B cell (primary cell): ENCODE data around the gene PANX3.

ENCODE experiments used
- EZH2 ChIP-seq: IDR thresholded peaks from 2 replicates; pipeline ENCODE4 v1.6.1; 2012; ENCODE audit warnings: borderline replicate concordance, low read depth, mild to moderate bottlenecking, moderate library complexity, low read length; ENCODE audit not compliant: insufficient read depth, poor library complexity, severe bottlenecking
- TF ChIP-seq, protein P1 (sequence below): fragments of 200-600 bp; IDR thresholded peaks from one replicate; pipeline ENCODE4 v1.8.0; 2022; ENCODE audit warnings: antibody characterized with exemption, mild to moderate bottlenecking

DNA sequence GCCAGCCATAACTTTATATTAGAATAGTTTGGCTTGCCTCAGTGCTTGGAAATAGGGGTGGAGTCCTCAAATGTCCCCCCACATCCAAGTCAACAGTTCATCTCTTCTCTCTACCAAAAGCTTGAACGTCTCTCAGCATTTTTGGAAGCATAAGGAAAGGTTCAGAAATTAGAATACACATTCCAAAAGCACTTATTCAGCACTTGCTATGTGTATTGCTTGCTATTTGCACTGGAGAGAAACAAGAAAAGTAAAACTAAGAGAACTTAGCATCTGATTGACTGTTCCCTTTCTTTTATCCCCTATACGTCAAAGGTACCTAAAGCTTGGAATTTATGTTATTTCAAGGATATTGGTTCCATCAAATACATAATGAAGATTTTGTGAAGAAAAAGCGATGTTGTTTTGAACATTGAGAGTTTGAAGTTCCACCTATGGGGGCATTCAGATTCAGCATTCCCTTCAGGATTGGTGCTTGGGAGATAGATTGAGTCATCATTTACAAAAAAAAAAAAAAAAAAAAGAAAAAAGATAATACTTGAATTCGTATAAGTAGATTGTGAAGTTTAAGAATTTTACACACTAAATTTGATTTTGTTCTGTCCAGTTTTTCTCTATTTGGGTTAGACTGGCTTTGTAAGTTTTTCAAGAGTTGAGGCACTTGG lies 12.8 kb downstream of the PANX3 start:
- TF ChIP-seq, protein P1, sequence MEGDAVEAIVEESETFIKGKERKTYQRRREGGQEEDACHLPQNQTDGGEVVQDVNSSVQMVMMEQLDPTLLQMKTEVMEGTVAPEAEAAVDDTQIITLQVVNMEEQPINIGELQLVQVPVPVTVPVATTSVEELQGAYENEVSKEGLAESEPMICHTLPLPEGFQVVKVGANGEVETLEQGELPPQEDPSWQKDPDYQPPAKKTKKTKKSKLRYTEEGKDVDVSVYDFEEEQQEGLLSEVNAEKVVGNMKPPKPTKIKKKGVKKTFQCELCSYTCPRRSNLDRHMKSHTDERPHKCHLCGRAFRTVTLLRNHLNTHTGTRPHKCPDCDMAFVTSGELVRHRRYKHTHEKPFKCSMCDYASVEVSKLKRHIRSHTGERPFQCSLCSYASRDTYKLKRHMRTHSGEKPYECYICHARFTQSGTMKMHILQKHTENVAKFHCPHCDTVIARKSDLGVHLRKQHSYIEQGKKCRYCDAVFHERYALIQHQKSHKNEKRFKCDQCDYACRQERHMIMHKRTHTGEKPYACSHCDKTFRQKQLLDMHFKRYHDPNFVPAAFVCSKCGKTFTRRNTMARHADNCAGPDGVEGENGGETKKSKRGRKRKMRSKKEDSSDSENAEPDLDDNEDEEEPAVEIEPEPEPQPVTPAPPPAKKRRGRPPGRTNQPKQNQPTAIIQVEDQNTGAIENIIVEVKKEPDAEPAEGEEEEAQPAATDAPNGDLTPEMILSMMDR: no peak
- TF ChIP-seq EZH2: no peak
